ENCODE results near the gene EED. TPM values are rescaled to one million over a fixed set of nuclear protein-coding genes. Genes with fewer than 3 reads are reported as not detected.

EED gene
- total RNA-seq, 1 experiment from 2014 or later = 22.9 TPM

DNA sequence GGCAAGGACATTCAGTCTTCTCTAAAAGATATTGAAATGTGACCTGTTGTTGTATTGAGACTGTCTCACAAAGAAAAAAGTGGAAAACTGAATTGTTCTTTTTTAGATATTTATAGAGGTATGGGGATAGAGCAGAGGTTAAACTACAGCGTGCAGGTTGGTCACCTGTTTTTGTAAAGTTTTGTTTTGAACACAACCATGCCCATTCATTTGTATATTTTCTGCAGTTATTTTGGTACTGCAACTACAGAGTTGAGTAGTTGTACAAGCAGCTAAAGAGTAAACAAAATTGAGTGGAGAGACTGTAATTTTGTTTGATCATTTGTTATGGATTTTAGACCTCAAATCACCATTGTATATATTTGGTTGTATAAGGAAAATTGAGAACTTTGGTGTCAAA is 11.3 kb downstream of the EED start:
- POLR2A ChIA-PET = interaction anchor here (0.6 kb wide), 1 partner anchor 295 kb away, joined by 3 read pairs; no protein-coding TSS in a partner anchor
- H3K27ac Mint-ChIP-seq (ENCODE audit: low read depth, unreplicated experiment) = no peak overlapping the region

DNA sequence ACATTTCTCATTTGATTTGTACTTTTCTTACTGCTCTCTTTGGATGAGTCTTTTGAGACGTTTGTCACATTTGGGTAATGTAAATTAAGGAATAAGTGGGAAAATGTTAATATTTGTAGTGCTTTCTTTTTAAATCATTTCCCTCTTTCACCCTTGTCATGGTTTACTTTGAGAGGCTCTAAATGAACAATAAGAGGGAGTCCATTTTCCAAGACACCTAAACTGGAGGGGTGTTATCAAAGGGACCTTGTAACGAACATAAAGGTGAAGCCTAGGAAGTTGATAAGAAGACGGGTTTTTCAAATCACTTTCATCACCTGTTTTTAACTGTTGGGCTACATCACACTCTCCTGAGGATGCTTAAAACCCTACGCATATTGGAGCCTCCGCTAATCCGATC is 12.1 kb downstream of the EED start:
- no peaks in the 10 kb centered on the region for H3K27me3 Mint-ChIP-seq (ENCODE audit: insufficient read depth, unreplicated experiment)
- no TSS peak for BruUV-seq (replicated peaks)
- CTCF ChIA-PET = interaction anchor here (1.0 kb wide), 1 partner anchor 33 kb away, joined by 5 read pairs; no protein-coding TSS in a partner anchor
- no peak overlapping the region for H3K4me3 Mint-ChIP-seq (ENCODE audit: unreplicated experiment)
- peaks cover 46% of the 10 kb centered on the region for H3K36me3 Mint-ChIP-seq (ENCODE audit: insufficient read depth, unreplicated experiment)
- POLR2A ChIA-PET = interaction anchor here (0.6 kb wide), 1 partner anchor 705 kb away, joined by 3 read pairs; no protein-coding TSS in a partner anchor
- no peaks in the 10 kb centered on the region for H3K9me3 Mint-ChIP-seq (ENCODE audit: unreplicated experiment)
- intact Hi-C loops (cut with micrococcal nuclease) = no loop called here
- no peaks in the 10 kb centered on the region for H3K4me1 Mint-ChIP-seq (ENCODE audit: insufficient read depth, unreplicated experiment)
- TF ChIP-seq, protein P1, sequence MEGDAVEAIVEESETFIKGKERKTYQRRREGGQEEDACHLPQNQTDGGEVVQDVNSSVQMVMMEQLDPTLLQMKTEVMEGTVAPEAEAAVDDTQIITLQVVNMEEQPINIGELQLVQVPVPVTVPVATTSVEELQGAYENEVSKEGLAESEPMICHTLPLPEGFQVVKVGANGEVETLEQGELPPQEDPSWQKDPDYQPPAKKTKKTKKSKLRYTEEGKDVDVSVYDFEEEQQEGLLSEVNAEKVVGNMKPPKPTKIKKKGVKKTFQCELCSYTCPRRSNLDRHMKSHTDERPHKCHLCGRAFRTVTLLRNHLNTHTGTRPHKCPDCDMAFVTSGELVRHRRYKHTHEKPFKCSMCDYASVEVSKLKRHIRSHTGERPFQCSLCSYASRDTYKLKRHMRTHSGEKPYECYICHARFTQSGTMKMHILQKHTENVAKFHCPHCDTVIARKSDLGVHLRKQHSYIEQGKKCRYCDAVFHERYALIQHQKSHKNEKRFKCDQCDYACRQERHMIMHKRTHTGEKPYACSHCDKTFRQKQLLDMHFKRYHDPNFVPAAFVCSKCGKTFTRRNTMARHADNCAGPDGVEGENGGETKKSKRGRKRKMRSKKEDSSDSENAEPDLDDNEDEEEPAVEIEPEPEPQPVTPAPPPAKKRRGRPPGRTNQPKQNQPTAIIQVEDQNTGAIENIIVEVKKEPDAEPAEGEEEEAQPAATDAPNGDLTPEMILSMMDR (IDR thresholded peaks at IDR 0.05; ENCODE audit: unreplicated experiment) = no peak
- no peak overlapping the region for H3K27ac Mint-ChIP-seq (ENCODE audit: low read depth, unreplicated experiment)
- DNase-seq (ENCODE audit: unreplicated experiment) = no peak

More for the DNA sequence above, 11.3 kb downstream of the EED start:
- intact Hi-C loops (cut with micrococcal nuclease) = no loop called here
- CTCF ChIA-PET = no interaction called here
- TF ChIP-seq, protein P1 (IDR thresholded peaks at IDR 0.05; ENCODE audit: unreplicated experiment) = no peak
- Mint-ChIP-seq H3K4me1 (ENCODE audit: insufficient read depth, unreplicated experiment) (no peaks in the 10 kb centered on the region), H3K9me3 (ENCODE audit: unreplicated experiment) (no peaks in the 10 kb centered on the region), H3K36me3 (ENCODE audit: insufficient read depth, unreplicated experiment) (peaks cover 46% of the 10 kb centered on the region), H3K27me3 (ENCODE audit: insufficient read depth, unreplicated experiment) (no peaks in the 10 kb centered on the region), H3K4me3 (ENCODE audit: unreplicated experiment) (no peak overlapping the region)
- DNase-seq (ENCODE audit: unreplicated experiment) = no peak
- no TSS peak for BruUV-seq (replicated peaks)

DNA sequence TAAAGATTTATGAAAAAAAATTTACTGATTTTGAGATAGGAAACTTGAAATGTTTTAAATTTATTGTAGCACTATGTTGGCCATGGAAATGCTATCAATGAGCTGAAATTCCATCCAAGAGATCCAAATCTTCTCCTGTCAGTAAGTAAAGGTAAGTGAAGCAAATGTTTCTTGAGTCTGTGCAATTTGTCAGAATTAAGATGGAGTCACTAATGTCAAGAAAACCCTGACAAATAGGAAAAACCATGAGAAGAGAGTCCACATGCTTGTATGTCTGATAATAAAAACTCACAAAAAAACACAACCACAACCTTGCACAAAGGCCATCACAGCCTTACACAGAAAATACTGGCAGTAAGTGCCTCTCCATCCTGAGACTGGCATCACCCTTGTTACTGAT is 12.9 kb downstream of the EED start:
- TF ChIP-seq, protein P1 (IDR thresholded peaks at IDR 0.05; ENCODE audit: unreplicated experiment) = no peak
- H3K27me3 Mint-ChIP-seq (ENCODE audit: insufficient read depth, unreplicated experiment) = no peaks in the 10 kb centered on the region
- H3K9me3 Mint-ChIP-seq (ENCODE audit: unreplicated experiment) = no peaks in the 10 kb centered on the region
- H3K36me3 Mint-ChIP-seq (ENCODE audit: insufficient read depth, unreplicated experiment) = peaks cover 44% of the 10 kb centered on the region
- ChIA-PET CTCF (no interaction called here), POLR2A (interaction anchor here (1.6 kb wide), 1 partner anchor 10 kb away, joined by 4 read pairs; no protein-coding TSS in a partner anchor)
- no peaks in the 10 kb centered on the region for H3K4me1 Mint-ChIP-seq (ENCODE audit: insufficient read depth, unreplicated experiment)
- H3K4me3 Mint-ChIP-seq (ENCODE audit: unreplicated experiment) = no peak overlapping the region
- BruUV-seq (replicated peaks) = TSS peak; percentile 15
- no peak overlapping the region for H3K27ac Mint-ChIP-seq (ENCODE audit: low read depth, unreplicated experiment)
- no peak for DNase-seq (ENCODE audit: unreplicated experiment)
- intact Hi-C loops (cut with micrococcal nuclease) = no loop called here

DNA sequence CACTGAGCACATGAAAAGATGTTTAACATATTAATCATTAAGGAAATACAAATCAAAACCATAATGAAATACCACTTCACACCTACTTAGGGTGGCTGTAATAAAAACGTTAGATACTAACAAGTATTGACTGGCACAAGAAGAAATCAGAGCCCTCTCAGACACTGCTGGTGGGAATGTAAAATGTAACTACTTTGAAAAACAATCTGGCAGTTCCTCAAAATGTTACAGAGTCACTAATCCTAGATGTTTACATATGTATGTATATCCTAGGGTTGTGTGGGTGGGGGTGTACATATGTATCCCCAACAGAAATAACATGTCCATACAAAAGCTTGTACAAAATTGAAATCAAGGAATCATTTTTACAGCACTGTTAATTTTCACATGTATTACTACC is 15.2 kb downstream of the EED start:
- H3K4me3 Mint-ChIP-seq (ENCODE audit: unreplicated experiment) = no peak overlapping the region
- DNase-seq (ENCODE audit: unreplicated experiment) = no peak
- ChIA-PET POLR2A (interaction anchor here (0.5 to 1.0 kb wide), 2 partner anchors 15 to 247 kb away, joined by 3 to 4 read pairs; partner anchors contain the start of gene EED), CTCF (interaction anchor here (0.6 kb wide), 1 partner anchor 212 kb away, joined by 4 read pairs; no protein-coding TSS in a partner anchor)
- intact Hi-C loops (cut with micrococcal nuclease) = no loop called here
- H3K27ac Mint-ChIP-seq (ENCODE audit: low read depth, unreplicated experiment) = peak overlapping the region; percentile 31
- no peaks in the 10 kb centered on the region for H3K4me1 Mint-ChIP-seq (ENCODE audit: insufficient read depth, unreplicated experiment)
- no TSS peak for BruUV-seq (replicated peaks)
- peaks cover 47% of the 10 kb centered on the region for H3K36me3 Mint-ChIP-seq (ENCODE audit: insufficient read depth, unreplicated experiment)
- no peaks in the 10 kb centered on the region for H3K9me3 Mint-ChIP-seq (ENCODE audit: unreplicated experiment)
- TF ChIP-seq, protein P1 (IDR thresholded peaks at IDR 0.05; ENCODE audit: unreplicated experiment) = no peak
- no peaks in the 10 kb centered on the region for H3K27me3 Mint-ChIP-seq (ENCODE audit: insufficient read depth, unreplicated experiment)
